Lung microvascular endothelial cell (primary cell): ENCODE data around the gene PIK3R5. TPM values are rescaled to one million over a fixed set of nuclear protein-coding genes. Genes with fewer than 3 reads are reported as not detected.
"Not testable (repeated sequence)": the region's sequence is repeated elsewhere in the genome, so short reads cannot be mapped to it uniquely, and the experiment has no call there.

Experiments used
- DNase-seq, 2 donors: peaks; one replicate each; pipeline versions ENCODE4 v3.0.0 to v3.0.0-alpha.2; 2010; ENCODE audit warnings: low read depth in 2 of 2
- total RNA-seq: library from RNA; depleted of rRNA; stranded (reverse); fragments of >200 nt; gene quantifications from 2 replicates; pipeline ENCODE4 v1.2.1, GENCODE V29; 2014

PIK3R5 gene, protein sequence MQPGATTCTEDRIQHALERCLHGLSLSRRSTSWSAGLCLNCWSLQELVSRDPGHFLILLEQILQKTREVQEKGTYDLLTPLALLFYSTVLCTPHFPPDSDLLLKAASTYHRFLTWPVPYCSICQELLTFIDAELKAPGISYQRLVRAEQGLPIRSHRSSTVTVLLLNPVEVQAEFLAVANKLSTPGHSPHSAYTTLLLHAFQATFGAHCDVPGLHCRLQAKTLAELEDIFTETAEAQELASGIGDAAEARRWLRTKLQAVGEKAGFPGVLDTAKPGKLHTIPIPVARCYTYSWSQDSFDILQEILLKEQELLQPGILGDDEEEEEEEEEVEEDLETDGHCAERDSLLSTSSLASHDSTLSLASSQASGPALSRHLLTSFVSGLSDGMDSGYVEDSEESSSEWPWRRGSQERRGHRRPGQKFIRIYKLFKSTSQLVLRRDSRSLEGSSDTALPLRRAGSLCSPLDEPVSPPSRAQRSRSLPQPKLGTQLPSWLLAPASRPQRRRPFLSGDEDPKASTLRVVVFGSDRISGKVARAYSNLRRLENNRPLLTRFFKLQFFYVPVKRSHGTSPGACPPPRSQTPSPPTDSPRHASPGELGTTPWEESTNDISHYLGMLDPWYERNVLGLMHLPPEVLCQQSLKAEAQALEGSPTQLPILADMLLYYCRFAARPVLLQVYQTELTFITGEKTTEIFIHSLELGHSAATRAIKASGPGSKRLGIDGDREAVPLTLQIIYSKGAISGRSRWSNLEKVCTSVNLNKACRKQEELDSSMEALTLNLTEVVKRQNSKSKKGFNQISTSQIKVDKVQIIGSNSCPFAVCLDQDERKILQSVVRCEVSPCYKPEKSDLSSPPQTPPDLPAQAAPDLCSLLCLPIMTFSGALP
- total RNA-seq = not detected in 2 replicates

DNA sequence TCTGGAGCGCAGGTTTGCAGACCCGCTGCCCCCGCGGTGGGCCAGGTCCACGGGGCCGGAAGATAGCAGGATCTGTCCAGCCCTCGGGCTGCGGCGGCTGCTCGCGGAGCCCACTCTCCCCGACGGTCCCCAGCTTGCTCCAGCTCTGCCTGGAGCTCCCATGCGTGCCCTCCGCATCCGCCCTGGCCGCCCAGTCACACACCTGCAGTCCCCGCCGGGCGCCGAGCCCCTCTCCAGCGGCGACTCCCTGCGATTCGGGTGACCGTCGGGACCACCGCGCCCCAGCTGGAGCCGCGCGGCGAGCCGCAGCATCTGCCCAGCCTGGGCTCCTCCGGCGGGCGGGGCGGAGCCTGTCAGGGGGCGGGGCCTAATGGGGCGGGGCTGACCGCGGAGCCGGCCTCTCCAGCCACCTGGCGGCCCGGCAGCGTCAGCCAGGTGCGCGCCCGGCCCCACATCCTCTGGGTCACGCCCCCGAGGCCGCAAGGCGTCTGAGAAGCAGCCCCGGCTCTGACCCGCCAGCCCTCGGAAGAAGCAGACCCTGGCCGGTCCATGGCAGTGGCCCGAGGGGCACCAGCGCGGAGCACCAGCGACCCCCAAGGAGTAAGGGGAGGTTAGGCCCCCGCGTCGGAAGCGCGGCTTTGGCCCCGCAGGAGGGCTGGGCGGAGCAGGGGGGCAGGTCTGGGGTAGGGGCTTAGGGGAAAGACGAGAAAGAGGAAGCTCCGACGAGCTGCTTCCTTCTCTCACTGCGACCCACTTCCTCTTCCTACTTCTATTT lies at the start of gene PIK3R5:
Gene PIK3R5, minus strand, starts transcription at position 314 of the 775 bp plus-strand sequence. CDS start 54,213 bp downstream, outside the sequence.
- no peak for DNase-seq

DNA sequence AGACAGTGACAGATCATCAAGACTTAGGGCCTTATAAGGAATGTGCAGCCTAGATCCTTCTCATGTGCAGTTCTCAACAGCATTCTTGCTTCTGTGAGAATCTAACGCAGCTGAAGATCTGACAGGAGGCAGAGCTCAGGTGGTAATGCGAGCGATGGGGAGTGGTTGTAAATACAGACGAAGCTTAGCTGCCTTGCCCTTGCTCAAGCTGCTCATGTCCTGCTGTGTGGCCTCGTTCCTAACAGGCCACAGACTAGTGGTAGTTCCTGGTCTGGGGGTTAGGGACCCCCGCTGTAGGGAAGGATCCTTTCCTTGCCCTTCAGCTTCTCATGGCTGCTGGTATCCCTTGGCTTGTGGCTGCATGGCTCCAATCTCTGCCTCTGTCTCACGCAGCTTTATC lies 45.5 kb upstream of the PIK3R5 start:
- DNase-seq = no peak

DNA sequence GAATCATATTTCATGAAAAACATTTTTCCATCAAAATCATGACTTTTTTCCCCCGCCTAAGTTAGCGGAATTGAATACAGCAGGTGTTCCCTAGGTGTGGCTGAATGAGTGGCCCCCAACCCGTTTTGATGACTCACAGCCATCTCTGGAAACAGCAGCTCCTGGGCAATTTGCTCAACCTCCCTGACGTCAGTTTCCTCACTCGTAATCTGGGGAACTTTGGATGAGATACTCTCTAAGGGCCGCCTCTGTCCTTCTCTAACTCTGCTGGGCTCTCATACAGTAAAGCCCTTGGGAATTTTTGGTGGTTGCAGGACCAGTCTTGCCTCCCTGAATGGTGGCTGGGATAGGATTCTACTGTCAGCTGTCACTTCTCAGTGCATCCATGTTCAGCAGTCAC lies 44.2 kb upstream of the PIK3R5 start:
- DNase-seq = no peak

DNA sequence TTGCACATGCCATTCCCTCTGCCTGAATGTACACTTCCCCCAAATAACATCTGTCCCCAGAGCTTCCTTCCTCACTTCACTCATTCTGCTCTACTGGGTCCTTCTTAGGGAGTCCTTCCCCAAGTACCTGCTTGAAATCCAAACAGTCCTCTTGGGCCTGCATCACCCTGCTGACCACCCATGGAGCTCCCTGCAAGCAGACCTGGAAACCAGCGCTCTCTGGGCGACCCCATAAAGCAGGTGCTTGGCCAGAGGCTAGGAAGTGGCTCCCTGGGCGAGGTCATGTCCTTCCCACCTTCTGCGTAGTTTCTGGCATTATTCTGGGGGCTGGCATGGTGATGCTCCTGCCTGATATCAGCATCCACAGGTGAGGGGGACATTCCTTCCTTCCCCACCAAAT lies 43.6 kb upstream of the PIK3R5 start:
- DNase-seq = no peak

DNA sequence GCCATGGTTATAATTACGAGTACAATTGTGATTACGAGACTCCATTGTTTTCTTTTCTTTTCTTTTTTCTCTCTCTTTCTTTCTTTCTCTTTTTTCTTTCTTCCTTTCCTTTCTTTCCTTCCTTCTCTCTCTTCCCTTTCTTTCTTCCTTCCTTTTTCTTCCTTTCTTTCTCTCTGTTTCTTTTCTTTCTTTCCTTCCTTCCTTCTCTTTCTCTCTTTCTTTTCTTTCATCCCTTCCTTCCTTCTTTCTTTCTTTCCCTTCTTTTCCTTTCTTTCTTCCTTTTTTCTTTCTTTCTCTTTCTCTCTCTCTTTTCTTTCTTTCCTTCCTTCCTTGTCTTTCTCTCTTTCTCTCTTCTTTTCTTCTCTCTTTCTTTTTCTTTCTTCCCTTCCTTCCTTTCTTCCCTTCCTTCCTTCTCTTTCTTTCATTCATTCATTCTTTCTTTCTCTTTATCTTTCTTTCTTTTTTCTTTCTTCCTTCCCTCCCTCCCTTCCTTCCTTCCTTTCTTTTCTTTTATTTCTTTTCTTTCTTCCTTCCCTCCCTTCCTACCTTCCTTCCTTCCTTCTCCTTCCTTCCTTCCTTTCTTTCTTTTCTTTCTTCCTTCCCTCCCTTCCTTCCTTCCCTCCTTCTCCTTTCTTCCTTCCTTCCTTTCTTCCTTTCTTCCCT lies 41.7 kb upstream of the PIK3R5 start:
- DNase-seq = no peak

DNA sequence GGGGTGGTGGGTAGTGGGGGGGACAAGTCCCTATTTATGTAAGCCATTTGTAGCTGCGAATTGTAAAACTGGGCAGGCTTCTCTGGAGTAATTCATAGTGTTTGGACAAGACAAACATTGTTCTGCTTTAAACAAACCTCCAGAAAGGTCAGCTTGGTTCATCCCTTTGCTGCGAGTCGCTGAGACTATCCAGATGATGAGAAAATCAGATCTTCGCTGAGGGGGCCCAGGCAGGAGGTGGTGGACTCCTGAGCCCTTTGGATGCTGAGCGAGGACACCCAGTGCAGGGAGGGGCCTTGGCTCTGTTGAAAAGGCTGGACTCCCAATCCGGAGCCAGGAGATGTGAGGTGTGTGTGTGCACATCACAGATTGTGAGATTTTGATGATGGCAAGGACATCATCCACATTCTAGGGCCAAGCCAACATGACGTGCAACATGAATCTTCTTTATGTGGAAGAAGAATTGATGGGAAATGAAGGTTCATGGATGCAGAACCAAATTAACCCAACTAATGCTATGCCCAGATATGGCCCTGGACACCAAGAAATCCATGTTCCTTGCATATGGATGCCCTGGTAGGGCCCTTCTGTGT lies 40.8 kb upstream of the PIK3R5 start:
- no peak for DNase-seq

DNA sequence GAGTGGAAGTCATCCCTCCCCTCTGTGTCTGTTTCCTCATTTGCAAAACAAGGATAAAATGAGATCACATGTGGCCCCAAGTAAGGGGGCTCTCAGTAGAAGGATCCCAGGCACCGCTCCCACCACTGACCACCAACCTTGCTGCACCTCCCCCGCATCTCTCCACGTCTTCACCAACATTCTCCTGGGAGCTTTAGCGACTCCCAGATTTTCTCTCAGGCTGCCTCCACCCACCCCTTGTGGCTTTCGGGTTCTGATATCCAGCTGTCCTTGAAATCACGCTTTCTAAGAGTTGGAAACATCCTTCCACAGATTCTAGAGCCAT lies 39.4 kb upstream of the PIK3R5 start:
- DNase-seq = no peak

DNA sequence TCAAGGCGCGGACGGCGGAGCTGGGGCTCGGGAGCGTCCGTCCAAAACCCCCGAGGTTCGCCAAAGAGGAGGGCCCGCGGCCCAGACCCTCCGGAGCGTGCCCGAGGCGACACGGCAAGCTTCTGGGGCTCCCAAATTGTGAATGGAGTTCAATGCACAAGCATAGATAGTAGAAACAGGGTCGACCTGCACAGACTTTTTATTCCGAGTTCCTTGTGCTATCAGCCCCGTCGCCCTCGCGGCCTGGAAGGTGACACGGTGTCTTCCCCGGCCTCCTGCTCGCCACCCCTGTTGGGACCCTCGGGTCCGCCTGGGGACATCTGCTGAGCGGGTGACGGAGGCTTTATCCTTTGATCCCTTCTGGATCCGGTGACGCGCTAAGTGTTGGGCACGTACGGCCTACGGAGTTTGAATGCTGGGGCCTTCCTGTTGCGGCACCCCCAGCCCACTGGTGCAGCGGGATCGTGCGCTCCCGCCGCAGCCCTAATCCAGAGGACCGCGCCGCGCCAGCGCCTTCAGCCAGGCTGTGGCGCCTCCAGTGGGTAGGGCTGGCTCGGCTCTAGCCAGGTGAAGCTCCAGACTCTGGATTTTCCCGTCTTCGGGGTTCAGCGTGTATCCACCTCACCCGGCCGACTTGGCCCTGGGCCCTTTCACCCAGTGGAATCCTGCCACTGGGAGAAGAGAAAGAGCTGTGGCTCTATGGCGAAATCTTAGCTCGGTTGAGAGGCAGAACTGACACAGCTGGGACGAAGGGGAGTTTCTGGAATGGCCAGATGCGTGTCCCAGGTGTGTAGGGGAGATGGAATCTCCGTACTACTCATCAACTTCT lies 38.8 kb upstream of the PIK3R5 start:
- no peak for DNase-seq

DNA sequence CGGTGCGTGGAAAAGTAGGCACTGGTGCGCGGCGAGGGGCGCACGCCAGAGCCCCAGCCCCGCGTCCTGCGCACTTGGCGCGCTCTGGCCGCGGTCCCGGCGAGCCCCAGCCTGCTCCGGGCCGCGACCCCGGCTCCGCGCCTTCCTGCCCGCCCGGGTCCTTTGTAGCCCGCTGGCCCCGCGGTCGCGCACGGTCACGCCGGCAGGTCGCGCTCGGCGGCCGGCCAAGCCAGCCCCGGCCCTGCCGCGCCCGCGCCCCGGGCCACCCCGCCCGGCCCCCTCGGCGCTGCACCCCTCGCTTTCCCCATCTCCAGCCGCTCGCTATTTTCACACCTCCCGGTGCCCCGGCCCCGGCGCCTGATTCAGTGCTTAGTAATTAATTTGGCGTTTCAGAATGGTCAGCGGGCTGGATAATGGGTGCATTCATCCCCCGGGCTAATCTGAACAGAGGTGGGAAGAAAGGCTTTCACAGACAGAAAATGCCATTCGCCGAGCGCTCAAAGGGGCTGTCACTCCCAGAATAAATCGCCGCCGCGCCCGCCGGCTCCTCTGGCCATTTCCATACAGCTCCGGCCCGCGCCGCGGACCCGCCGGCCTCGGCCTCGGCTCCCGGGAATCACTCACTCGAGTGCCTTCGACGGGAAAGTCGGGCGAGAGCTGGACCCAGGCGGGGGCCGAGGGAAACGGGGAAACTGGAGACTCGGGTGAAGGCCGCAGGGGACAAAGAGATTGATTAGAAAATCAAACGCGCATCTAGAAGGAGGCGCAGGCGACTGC lies 38.0 kb upstream of the PIK3R5 start:
- DNase-seq = no peak

DNA sequence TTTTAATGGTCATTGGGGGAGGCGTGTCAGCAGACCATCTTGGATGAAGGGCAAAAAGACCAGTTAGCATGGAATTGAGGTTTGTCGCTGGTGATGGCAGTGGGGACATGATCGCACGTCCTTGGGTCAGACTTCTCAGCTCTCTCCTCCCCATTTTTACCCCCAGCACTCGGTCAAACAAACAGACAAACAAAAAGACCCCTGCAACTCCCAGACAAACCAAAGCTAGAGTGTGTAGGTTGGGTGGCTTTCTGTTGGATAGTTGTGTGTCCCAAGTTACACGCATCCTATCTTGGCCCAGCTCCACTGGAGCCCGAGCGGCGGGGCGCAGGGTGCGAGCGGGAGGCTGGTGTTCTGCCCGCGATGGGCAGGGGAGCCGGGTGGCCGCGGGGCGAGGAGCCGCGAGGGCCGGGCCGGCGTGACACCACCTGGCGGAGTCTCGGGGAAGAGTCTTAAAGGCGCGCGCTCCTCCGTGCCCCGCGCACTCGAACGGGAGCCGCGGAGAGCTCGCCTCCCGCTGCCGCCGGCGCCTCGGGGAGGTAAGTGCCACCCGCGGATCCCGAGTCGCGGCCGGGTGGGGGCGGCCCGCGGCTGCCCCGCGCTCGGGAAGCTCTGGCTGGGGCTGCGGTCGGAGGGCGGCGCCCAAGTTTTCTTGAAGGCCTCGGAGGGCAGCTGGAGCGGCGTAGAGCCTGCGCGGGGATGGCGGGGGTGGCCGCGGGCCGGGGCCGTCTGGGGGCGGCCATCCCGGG lies 37.3 kb upstream of the PIK3R5 start:
- DNase-seq = no peak

DNA sequence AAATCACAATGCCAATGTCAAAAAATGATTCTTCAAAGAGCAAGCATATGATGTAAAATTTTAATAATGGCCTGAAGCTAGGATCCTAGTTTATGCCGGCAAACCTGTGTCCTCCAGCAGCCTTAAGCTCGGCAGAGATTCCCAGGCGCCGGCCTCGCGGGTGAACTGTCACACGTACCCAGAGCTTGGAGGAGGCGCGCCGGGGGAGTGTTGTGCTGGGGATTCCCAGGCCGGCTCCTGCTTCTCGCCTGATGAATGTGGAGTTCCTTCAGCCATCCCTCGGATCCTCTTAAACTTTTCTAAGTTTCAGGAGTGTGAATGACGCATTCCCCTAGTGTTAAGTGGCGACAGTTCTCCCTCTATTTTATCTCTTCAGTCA lies 36.7 kb upstream of the PIK3R5 start:
- DNase-seq = no peak

DNA sequence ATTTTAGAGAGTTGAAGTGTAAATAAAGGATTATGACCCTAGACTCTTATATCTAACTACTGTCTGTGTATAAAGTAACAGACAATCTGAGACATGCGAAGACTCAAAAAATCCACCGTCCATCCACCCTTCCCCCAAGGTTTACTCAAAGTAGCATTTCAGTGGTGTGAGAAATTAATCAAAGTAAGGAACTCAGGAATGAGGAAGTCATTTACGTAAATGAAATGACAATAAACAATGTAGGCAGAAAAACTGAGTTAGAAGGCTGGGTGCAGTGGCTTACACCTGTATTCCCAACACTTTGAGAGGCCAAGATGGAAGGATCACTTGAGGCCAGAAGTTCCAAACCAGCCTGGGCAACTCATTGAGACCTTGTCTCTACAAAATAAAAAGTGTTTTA lies 36.1 kb upstream of the PIK3R5 start:
- DNase-seq = no peak

DNA sequence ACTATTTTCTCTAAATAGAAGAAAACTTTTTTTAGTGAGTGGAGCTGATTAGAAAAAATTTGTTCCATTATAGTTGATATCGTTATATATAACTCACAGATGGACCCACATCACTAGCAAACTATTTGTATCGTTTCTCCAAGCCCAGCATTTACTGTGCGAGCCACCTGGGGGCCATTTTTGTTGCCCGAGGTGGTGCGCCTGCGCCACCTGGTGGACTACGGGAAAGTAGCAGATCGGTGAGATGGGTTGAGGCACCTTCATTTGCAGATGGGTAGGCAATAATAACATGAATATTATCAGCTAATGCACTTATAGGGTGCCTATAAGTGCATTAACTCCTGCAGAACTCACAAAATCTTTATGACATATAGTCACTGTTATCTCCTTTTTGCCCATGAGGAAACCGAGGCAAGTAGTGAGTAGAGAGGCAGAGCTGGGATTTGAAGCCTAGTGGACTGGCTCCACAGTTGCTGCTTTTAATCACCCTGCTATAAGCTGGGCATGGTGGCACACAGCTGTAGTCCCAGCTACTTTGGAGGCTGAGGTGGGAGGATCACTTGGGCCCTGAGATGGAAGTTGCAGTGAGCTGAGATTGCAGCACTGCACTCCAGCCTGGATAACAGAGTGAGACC lies 32.6 kb upstream of the PIK3R5 start:
- DNase-seq = peak; percentile 57 to 72

DNA sequence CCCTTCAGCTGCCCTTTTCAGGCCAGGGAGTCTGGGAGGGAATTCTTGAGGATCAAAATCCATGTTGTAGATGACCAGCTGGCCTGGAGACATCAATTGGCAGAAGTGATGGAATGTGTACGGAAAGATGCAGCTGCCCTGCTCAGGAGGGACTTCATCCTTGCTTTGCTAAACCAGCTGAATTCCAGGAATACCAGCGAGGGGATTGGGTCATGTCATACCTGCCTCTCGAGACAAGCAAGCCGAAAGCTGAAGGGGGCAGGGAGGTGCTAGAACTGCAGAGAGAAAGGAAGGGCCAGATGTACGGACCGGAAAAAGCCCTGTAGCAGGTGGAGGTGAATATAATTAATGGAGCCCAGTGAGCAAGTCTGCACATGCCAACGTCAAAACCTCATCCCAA lies 30.2 kb upstream of the PIK3R5 start:
- DNase-seq = no peak

DNA sequence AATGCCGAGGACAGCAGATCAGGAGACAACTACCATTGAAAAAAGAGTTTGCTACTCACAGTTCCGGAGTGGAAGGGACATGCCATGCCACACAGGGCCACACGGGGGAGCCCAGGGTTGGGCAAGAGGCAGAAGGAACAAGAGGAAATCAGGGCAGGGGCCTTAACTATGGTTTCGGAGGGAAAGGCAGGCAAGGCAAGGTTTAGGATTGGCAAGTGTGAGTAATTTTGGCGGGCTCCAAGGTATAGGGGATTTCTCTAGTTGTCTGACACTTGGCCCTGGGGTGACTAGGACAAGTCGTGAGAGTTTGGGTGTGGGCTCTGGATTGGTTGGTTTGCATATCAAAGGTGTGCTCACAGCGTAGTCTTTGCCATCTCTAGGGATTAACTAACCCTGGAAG lies 28.8 kb upstream of the PIK3R5 start:
- DNase-seq = peak; percentile 36 to 70

DNA sequence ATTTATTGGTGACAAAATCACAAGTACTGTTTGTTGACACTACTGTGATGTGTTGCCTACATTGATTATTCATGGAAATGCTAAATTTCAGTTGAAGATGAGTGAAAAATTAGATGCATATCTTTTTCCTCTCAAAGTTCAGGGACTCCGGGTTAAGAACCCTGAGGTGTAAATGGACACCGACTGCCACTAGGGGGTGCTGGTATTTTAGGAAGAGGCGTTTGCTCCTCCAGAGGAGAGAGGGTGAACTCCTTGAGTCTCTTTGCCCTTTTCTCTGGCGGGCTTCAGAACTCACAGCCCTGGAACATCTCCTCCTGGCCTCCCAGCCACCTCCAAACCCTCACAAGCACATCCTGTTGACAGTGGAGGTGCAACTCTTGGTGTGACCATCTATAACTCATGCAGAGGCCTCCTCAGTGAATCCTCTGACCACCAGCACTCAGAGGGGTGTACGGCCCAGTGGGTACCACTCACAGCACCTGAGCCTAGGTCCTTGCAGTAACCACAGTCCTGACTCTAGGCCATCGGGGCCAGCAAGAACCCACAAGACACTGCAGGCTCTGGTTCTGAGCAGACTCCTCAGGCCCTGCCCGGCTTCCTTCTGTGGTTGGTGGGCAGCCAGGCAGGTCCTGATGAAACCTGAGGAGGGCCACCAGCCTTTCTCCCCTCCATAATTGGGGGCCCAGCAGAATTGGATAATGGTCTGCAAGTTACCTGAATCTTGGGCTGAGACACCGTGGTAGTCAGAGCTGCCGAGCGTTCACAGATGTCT lies 26.2 kb upstream of the PIK3R5 start:
- peak; percentile 57 to 65 for DNase-seq

DNA sequence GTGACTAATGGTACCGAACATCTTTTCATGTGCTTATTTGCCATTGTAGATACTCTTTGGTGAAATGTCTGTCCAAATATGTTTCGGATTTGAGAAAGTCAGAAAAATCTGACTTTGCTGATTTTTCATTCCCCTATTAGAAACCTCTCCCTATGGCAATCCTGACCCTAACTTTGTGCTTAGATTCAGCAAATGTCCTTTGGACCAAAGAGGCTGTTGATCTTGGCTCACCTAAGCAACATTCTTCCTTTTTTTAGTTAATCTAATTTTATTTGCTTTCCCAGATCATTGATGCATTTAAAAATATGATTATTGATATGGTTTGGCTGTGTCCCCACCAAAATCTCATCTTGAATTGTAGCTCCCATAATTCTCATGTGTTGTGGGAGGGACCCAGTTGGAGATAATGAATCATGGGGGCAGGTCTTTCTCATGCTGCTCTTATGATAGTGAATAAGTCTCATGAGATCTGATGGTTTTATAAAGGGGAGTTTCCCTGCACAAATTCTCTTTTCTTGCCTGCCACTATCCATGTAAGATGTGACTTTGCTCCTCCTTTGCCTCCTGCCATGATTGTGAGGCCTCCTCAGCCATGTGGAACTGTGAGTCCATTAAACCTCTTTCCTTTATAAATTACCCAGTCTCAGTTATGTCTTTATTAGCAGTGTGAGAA lies 22.9 kb upstream of the PIK3R5 start:
- not testable (repeated sequence) for DNase-seq
